ENCODE data around the gene NT5DC3. TPM values are rescaled to one million over a fixed set of nuclear protein-coding genes. Genes with fewer than 3 reads are reported as not detected.
"Not testable (repeated sequence)": the region's sequence is repeated elsewhere in the genome, so short reads cannot be mapped to it uniquely, and the experiment has no call there.

NT5DC3 gene
- total RNA-seq, 1 donor from 2014 or later = 2.8 TPM

GRCh38 chr12:103836345-103836744, 4.7 kb downstream of the NT5DC3 start:
- DNase-seq (no peak), ATAC-seq (ENCODE audit: poor library complexity) (no peak)
- intact Hi-C loops (cut with DNase I) = no loop called here

- intact Hi-C loops (cut with DNase I); ATAC-seq (ENCODE audit: poor library complexity); DNase-seq: not testable (repeated sequence)
These were observed 5.2 kb downstream of the NT5DC3 start for GRCh38 chr12:103835747-103836335.

GRCh38 chr12:103834942-103835341, 6.1 kb downstream of the NT5DC3 start:
- intact Hi-C loops (cut with DNase I) = no loop called here
- DNase-seq (no peak), ATAC-seq (ENCODE audit: poor library complexity) (no peak)

- intact Hi-C loops (cut with DNase I) = no loop called here
- no peak for ATAC-seq (ENCODE audit: poor library complexity)
- DNase-seq = no peak
These were observed 7.1 kb downstream of the NT5DC3 start for GRCh38 chr12:103833891-103834290.

- intact Hi-C loops (cut with DNase I) = no loop called here
- ATAC-seq (ENCODE audit: poor library complexity) (no peak), DNase-seq (no peak)
These were observed 7.8 kb downstream of the NT5DC3 start for GRCh38 chr12:103833095-103833775.

- ATAC-seq (ENCODE audit: poor library complexity) = no peak
- intact Hi-C loops (cut with DNase I) = no loop called here
These were observed 8.7 kb downstream of the NT5DC3 start for GRCh38 chr12:103832048-103832997.

GRCh38 chr12:103830730-103831320, 10.2 kb downstream of the NT5DC3 start:
- ATAC-seq (ENCODE audit: poor library complexity) (no peak), DNase-seq (no peak)
- intact Hi-C loops (cut with DNase I) = no loop called here

More at GRCh38 chr12:103832048-103832997, 8.7 kb downstream of the NT5DC3 start:
- DNase-seq = no peak

- ATAC-seq (ENCODE audit: poor library complexity) (no peak), DNase-seq (no peak)
- intact Hi-C loops (cut with DNase I) = no loop called here
These were observed 10.9 kb downstream of the NT5DC3 start for GRCh38 chr12:103830025-103830725.

- DNase-seq (no peak), ATAC-seq (ENCODE audit: poor library complexity) (no peak)
- intact Hi-C loops (cut with DNase I) = no loop called here
These were observed 11.9 kb downstream of the NT5DC3 start for GRCh38 chr12:103829092-103829491.

- intact Hi-C loops (cut with DNase I) = no loop called here
- DNase-seq (no peak), ATAC-seq (ENCODE audit: poor library complexity) (no peak)
These were observed 13.1 kb downstream of the NT5DC3 start for GRCh38 chr12:103827911-103828391.

- intact Hi-C loops (cut with DNase I) = no loop called here
- ATAC-seq (ENCODE audit: poor library complexity) (no peak), DNase-seq (no peak)
These were observed 16.2 kb downstream of the NT5DC3 start for GRCh38 chr12:103824845-103825244.

GRCh38 chr12:103824290-103824689, 16.7 kb downstream of the NT5DC3 start:
- intact Hi-C loops (cut with DNase I) = no loop called here
- no peak for ATAC-seq (ENCODE audit: poor library complexity)
- DNase-seq = no peak

- ATAC-seq (ENCODE audit: poor library complexity) (no peak), DNase-seq (no peak)
- intact Hi-C loops (cut with DNase I) = no loop called here
These were observed 17.2 kb downstream of the NT5DC3 start for GRCh38 chr12:103823871-103824270.

- ATAC-seq (ENCODE audit: poor library complexity) (no peak), DNase-seq (no peak)
- intact Hi-C loops (cut with DNase I) = no loop called here
These were observed 19.3 kb downstream of the NT5DC3 start for GRCh38 chr12:103821773-103822172.

GRCh38 chr12:103820881-103821489, 20.0 kb downstream of the NT5DC3 start:
- ATAC-seq (ENCODE audit: poor library complexity) = no peak
- no peak for DNase-seq
- intact Hi-C loops (cut with DNase I) = no loop called here

GRCh38 chr12:103820361-103820760, 20.7 kb downstream of the NT5DC3 start:
- ATAC-seq (ENCODE audit: poor library complexity) (no peak), DNase-seq (no peak)
- intact Hi-C loops (cut with DNase I) = no loop called here

- ATAC-seq (ENCODE audit: poor library complexity) (no peak), DNase-seq (no peak)
- intact Hi-C loops (cut with DNase I) = no loop called here
These were observed 21.1 kb downstream of the NT5DC3 start for GRCh38 chr12:103819892-103820291.

- intact Hi-C loops (cut with DNase I) = no loop called here
- ATAC-seq (ENCODE audit: poor library complexity) = no peak
- DNase-seq = no peak
These were observed 21.7 kb downstream of the NT5DC3 start for GRCh38 chr12:103819312-103819711.

Measured in Right ventricle myocardium superior (tissue), 1 donor.